ENCODE measurements around the gene HNRNPA2B1. TPM values are rescaled to one million over a fixed set of nuclear protein-coding genes. Genes with fewer than 3 reads are reported as not detected.

The HNRNPA2B1 gene
- total RNA-seq, 1 donor from 2014 or later, result 287 TPM

GRCh38 chr7:26227987-26228386 is 27.4 kb upstream of the HNRNPA2B1 start:
- TF ChIP-seq CTCF (conservative IDR thresholded peaks at IDR 0.05; ENCODE audit: low read depth, low read length), result no peak
- no peak for DNase-seq (ENCODE audit: low read depth)
- no peak overlapping the region for H3K4me3 ChIP-seq (ENCODE audit: low read depth, low read length)

DNA sequence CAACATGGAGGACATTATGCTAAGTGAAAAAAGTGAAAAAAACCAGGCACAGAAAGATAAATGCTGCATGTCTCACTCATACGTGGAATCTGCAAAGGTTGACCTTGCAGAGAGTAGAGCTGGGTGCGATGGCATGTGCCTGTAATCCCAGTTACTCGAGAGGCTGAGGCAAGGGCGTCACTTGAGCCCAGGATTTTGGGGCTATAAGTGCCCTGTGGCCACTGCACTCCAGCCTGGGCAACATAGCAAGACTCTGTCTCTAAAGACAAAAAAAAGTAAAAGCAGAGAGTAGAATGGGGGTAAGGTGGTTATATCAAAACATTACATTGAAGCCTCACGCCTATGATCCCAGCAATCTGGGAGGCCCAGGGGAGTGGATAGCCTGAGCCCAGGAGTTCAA is 23.8 kb upstream of the HNRNPA2B1 start:
- no peak for TF ChIP-seq CTCF (conservative IDR thresholded peaks at IDR 0.05; ENCODE audit: low read depth, low read length)
- DNase-seq (ENCODE audit: low read depth), result no peak
- no peak overlapping the region for H3K4me3 ChIP-seq (ENCODE audit: low read depth, low read length)

- no peak overlapping the region for H3K4me3 ChIP-seq (ENCODE audit: low read depth, low read length)
Measured at GRCh38 chr7:26216049-26216448, 15.5 kb upstream of the HNRNPA2B1 start.

DNA sequence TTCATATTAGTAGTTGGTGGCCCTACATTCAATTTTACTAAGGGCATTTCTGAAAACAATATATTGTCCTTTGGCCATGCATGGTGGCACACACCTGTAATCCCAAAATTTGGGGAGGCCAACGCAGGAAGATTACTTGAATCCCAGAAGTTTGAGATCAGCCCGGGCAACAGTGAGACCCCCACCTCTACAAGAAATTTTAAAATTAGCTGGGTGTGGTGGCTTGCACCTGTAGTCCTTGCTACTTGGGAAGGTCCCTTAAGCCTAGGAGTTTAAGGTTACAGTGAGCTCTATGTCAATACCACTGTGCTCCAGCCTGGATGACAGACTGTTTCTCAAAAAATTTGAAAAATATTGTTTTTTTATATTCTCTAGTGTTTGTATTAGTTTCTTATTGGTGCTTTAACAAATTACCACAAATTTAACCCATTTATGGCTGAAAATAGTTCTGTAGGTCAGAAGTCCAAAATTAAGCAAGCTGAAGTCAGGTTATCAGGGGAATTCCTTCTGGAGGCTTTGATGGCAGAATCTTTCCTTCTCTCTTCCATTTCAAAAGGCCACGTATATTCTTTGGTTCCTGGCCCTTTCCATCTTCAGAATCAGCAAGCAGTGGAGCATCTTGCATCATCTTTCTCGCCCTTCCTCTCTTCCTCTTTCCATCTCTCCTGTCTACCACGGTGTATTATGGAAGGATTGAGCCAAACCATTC is 13.4 kb upstream of the HNRNPA2B1 start:
- TF ChIP-seq CTCF (conservative IDR thresholded peaks at IDR 0.05; ENCODE audit: low read depth, low read length), result no peak
- no peak for DNase-seq (ENCODE audit: low read depth)
- no peak overlapping the region for H3K4me3 ChIP-seq (ENCODE audit: low read depth, low read length)

More at GRCh38 chr7:26216049-26216448, 15.5 kb upstream of the HNRNPA2B1 start:
- TF ChIP-seq CTCF (conservative IDR thresholded peaks at IDR 0.05; ENCODE audit: low read depth, low read length), result no peak
- no peak for DNase-seq (ENCODE audit: low read depth)

GRCh38 chr7:26212921-26213718 is 12.6 kb upstream of the HNRNPA2B1 start:
- no peak for TF ChIP-seq CTCF (conservative IDR thresholded peaks at IDR 0.05; ENCODE audit: low read depth, low read length)
- no peak for DNase-seq (ENCODE audit: low read depth)
- no peak overlapping the region for H3K4me3 ChIP-seq (ENCODE audit: low read depth, low read length)

GRCh38 chr7:26208040-26208439 is 7.5 kb upstream of the HNRNPA2B1 start:
- DNase-seq (ENCODE audit: low read depth), result no peak
- H3K4me3 ChIP-seq (ENCODE audit: low read depth, low read length), result no peak overlapping the region
- TF ChIP-seq CTCF (conservative IDR thresholded peaks at IDR 0.05; ENCODE audit: low read depth, low read length), result no peak

Data from epithelial cell of proximal tubule (primary cell).